Fibroblast of the aortic adventitia (primary cell): ENCODE data around the gene PPFIA4. TPM values are rescaled to one million over a fixed set of nuclear protein-coding genes. Genes with fewer than 3 reads are reported as not detected.

Experiments used
- DNase-seq: peaks from one replicate; pipeline ENCODE4 v3.0.0-alpha.2; 2010; ENCODE audit warnings: low read depth
- H3K4me3 ChIP-seq: 2 replicates; pipeline ENCODE4 v1.5.1; 2011; ENCODE audit warnings: low read depth, mild to moderate bottlenecking, control low read depth, low read length, moderate library complexity
- CTCF ChIP-seq: IDR thresholded peaks from 2 replicates; pipeline ENCODE4 v1.5.1; 2011; ENCODE audit warnings: mild to moderate bottlenecking, low read length, control low read depth, inconsistent platforms; ENCODE audit not compliant: insufficient read depth
- total RNA-seq: library from RNA; depleted of rRNA; stranded (reverse); fragments of >200 nt; gene quantifications from 2 replicates; pipeline ENCODE4 v1.2.3, GENCODE V29; 2012; ENCODE audit warnings: low replicate concordance

Gene PPFIA4
- total RNA-seq, 1 donor = 1.3 TPM

GRCh38 chr1:203099805-203100515 is 73.7 kb downstream of the PPFIA4 start:
- no peak for TF ChIP-seq CTCF
- no peak overlapping the region for H3K4me3 ChIP-seq
- DNase-seq = no peak

- no peak overlapping the region for H3K4me3 ChIP-seq
- TF ChIP-seq CTCF = no peak
- DNase-seq = no peak
Observed at GRCh38 chr1:203100516-203100869, 74.2 kb downstream of the PPFIA4 start.

GRCh38 chr1:203101813-203102634 is 75.7 kb downstream of the PPFIA4 start:
- DNase-seq = no peak
- TF ChIP-seq CTCF = no peak
- H3K4me3 ChIP-seq = no peak overlapping the region

GRCh38 chr1:203103216-203103615 is 76.9 kb downstream of the PPFIA4 start:
- H3K4me3 ChIP-seq = no peak overlapping the region
- DNase-seq = no peak
- TF ChIP-seq CTCF = no peak

- no peak for TF ChIP-seq CTCF
Observed at GRCh38 chr1:203103829-203104495, 77.7 kb downstream of the PPFIA4 start.

GRCh38 chr1:203104789-203105390 is 78.6 kb downstream of the PPFIA4 start:
- no peak for TF ChIP-seq CTCF
- no peak for DNase-seq
- no peak overlapping the region for H3K4me3 ChIP-seq

More at GRCh38 chr1:203103829-203104495, 77.7 kb downstream of the PPFIA4 start:
- DNase-seq = no peak
- H3K4me3 ChIP-seq = no peak overlapping the region
